DOHH2 (cell line): Measurements from ENCODE around the gene PAXX.

Experiments used
- H3F3A ChIP-seq: fragments of 200-600 bp; sonication (generic), shearing (Covaris generic); 2 replicates; pipeline ENCODE4 v1.6.0; 2016; ENCODE audit warnings: antibody characterized with exemption, mild to moderate bottlenecking; ENCODE audit not compliant: control insufficient read depth, insufficient read depth
- H3K27ac ChIP-seq: fragments of 200-600 bp; sonication (generic); 2 replicates; pipeline ENCODE4 v1.5.1; 2014; ENCODE audit warnings: low read depth, mild to moderate bottlenecking, low read length, moderate library complexity
- H3K27me3 ChIP-seq: fragments of 200-600 bp; sonication (generic); 2 replicates; pipeline ENCODE4 v1.6.1; 2014; ENCODE audit warnings: mild to moderate bottlenecking, low read length, mixed read lengths; ENCODE audit not compliant: control insufficient read depth
- H3K36me3 ChIP-seq: fragments of 200-600 bp; sonication (generic); 2 replicates; pipeline ENCODE4 v1.6.1; 2014; ENCODE audit warnings: mild to moderate bottlenecking, low read length, moderate library complexity, mixed read lengths; ENCODE audit not compliant: control insufficient read depth
- H3K4me1 ChIP-seq: fragments of 200-600 bp; sonication (generic); 2 replicates; pipeline ENCODE4 v1.6.1; 2014; ENCODE audit warnings: mild to moderate bottlenecking, low read length, mixed read lengths; ENCODE audit not compliant: control insufficient read depth
- H3K4me2 ChIP-seq: fragments of 200-600 bp; sonication (generic); 2 replicates; pipeline ENCODE4 v1.6.0; 2014; ENCODE audit warnings: mild to moderate bottlenecking, low read length, moderate library complexity
- H3K4me3 ChIP-seq: fragments of 200-600 bp; sonication (generic); 2 replicates; pipeline ENCODE4 v1.5.1; 2014; ENCODE audit warnings: mild to moderate bottlenecking, low read length, mixed read lengths
- H3K79me2 ChIP-seq: fragments of 200-600 bp; sonication (generic); 2 replicates; pipeline ENCODE4 v1.6.1; 2014; ENCODE audit warnings: mild to moderate bottlenecking, low read length, mixed read lengths; ENCODE audit not compliant: control insufficient read depth
- H3K9me2 ChIP-seq: fragments of 200-600 bp; sonication (generic); replicated peaks from 2 replicates; pipeline ENCODE4 v1.6.1; 2014; ENCODE audit warnings: mild to moderate bottlenecking, low read length, mixed read lengths; ENCODE audit not compliant: control insufficient read depth
- H3K9me3 ChIP-seq: fragments of 200-600 bp; sonication (generic); 2 replicates; pipeline ENCODE4 v1.6.1; 2014; ENCODE audit warnings: antibody characterized with exemption, low read length, mixed read lengths; ENCODE audit not compliant: control insufficient read depth, insufficient read depth
- H4K20me1 ChIP-seq: fragments of 200-600 bp; sonication (generic); 2 replicates; pipeline ENCODE4 v1.6.0; 2014; ENCODE audit warnings: low read depth, mild to moderate bottlenecking, antibody characterized with exemption, low read length, moderate library complexity; ENCODE audit not compliant: control insufficient read depth, insufficient read depth
- EZH2phosphoT487 ChIP-seq: fragments of 200-600 bp; sonication (generic); IDR thresholded peaks from 2 replicates; pipeline ENCODE4 v1.6.1; 2017; ENCODE audit warnings: borderline replicate concordance, mild to moderate bottlenecking, antibody characterized with exemption, low read length, moderate library complexity, mixed read lengths
- TF ChIP-seq, protein P1 (sequence below): fragments of 200-600 bp; sonication (generic); IDR thresholded peaks from one replicate; pipeline ENCODE4 v1.5.1; 2014; ENCODE audit warnings: antibody characterized with exemption, mild to moderate bottlenecking, low read depth, low read length; ENCODE audit not compliant: poor library complexity, severe bottlenecking

The PAXX gene

GRCh38 chr9:137018761-137019559 is 26.7 kb downstream of the PAXX start:
- no peaks in the 10 kb centered on the region for H3F3A ChIP-seq
- H3K4me1 ChIP-seq, result no peaks in the 10 kb centered on the region
- H4K20me1 ChIP-seq, result no peaks in the 10 kb centered on the region
- H3K79me2 ChIP-seq, result no peaks in the 10 kb centered on the region
- no peak overlapping the region for H3K4me2 ChIP-seq
- no peak overlapping the region for H3K4me3 ChIP-seq
- no peaks in the 10 kb centered on the region for H3K9me3 ChIP-seq
- H3K27me3 ChIP-seq, result no peaks in the 10 kb centered on the region
- no peak overlapping the region for H3K27ac ChIP-seq
- no peaks in the 10 kb centered on the region for H3K36me3 ChIP-seq
- no peaks in the 10 kb centered on the region for H3K9me2 ChIP-seq
- TF ChIP-seq, protein P1, sequence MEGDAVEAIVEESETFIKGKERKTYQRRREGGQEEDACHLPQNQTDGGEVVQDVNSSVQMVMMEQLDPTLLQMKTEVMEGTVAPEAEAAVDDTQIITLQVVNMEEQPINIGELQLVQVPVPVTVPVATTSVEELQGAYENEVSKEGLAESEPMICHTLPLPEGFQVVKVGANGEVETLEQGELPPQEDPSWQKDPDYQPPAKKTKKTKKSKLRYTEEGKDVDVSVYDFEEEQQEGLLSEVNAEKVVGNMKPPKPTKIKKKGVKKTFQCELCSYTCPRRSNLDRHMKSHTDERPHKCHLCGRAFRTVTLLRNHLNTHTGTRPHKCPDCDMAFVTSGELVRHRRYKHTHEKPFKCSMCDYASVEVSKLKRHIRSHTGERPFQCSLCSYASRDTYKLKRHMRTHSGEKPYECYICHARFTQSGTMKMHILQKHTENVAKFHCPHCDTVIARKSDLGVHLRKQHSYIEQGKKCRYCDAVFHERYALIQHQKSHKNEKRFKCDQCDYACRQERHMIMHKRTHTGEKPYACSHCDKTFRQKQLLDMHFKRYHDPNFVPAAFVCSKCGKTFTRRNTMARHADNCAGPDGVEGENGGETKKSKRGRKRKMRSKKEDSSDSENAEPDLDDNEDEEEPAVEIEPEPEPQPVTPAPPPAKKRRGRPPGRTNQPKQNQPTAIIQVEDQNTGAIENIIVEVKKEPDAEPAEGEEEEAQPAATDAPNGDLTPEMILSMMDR, result no peak
- TF ChIP-seq EZH2phosphoT487, result no peak

- Histone ChIP-seq H3K9me3 (no peaks in the 10 kb centered on the region), H3K4me3 (no peak overlapping the region), H3K9me2 (no peaks in the 10 kb centered on the region), H3K4me2 (no peak overlapping the region), H3K79me2 (no peaks in the 10 kb centered on the region), H3F3A (no peaks in the 10 kb centered on the region), H3K27ac (no peak overlapping the region), H4K20me1 (no peaks in the 10 kb centered on the region), H3K4me1 (no peaks in the 10 kb centered on the region), H3K27me3 (no peaks in the 10 kb centered on the region), H3K36me3 (no peaks in the 10 kb centered on the region)
- TF ChIP-seq, protein P1, result no peak
- no peak for TF ChIP-seq EZH2phosphoT487
Observed at GRCh38 chr9:137019891-137020683, 27.9 kb downstream of the PAXX start.

- Histone ChIP-seq H3K4me1 (peaks cover 8% of the 10 kb centered on the region), H3K9me2 (no peaks in the 10 kb centered on the region), H3K4me3 (no peak overlapping the region), H4K20me1 (no peaks in the 10 kb centered on the region), H3K27me3 (peaks cover 1% of the 10 kb centered on the region; the same call in 1 of the 2 replicates), H3K79me2 (no peaks in the 10 kb centered on the region), H3K4me2 (no peak overlapping the region), H3K36me3 (no peaks in the 10 kb centered on the region), H3F3A (no peaks in the 10 kb centered on the region), H3K9me3 (no peaks in the 10 kb centered on the region), H3K27ac (no peak overlapping the region)
- TF ChIP-seq, protein P1, result no peak
- no peak for TF ChIP-seq EZH2phosphoT487
Observed at GRCh38 chr9:137020771-137021567, 28.7 kb downstream of the PAXX start.
